Measurements from ENCODE around the gene GLMP. TPM values are rescaled to one million over a fixed set of nuclear protein-coding genes. Genes with fewer than 3 reads are reported as not detected.

Gene GLMP
- total and polyA plus RNA-seq, 2 of the 13 experiments (the other 11 are each of a cell fraction or from before 2014, with no cell fraction given), result 44.6 to 75.8 TPM

- 0 out of 3 replicates have a peak, but pooled peaks have one; percentile 30 for ATAC-seq
- Histone ChIP-seq H4K20me1 (ENCODE audit: insufficient read depth, low read length) (peaks cover 4% of the 10 kb centered on the region; the same call in 1 of the 2 replicates), H3K9ac (ENCODE audit: insufficient read depth, low read depth, low read length) (no peak overlapping the region), H3K4me3 (replicated peaks in 1 of 3; ENCODE audit: insufficient read depth in 1 of 3, low read depth in 2 of 3, low read length in 3 of 3) (no peak overlapping the region), H2AFZ (ENCODE audit: low read length) (no peak overlapping the region), H3K27ac (ENCODE audit: extremely low read length, insufficient read depth, low read length) (no peak overlapping the region), H3K4me2 (ENCODE audit: low read depth, low read length) (no peak overlapping the region), H3K36me3 (replicated peaks in 1 of 2; ENCODE audit: control insufficient read depth in 1 of 2, insufficient read depth in 2 of 2, low read length in 2 of 2) (peaks cover 32 to 81% of the 10 kb centered on the region in 2 experiments), H3K9me3 (ENCODE audit: low read length) (no peaks in the 10 kb centered on the region), H3K27me3 (ENCODE audit: control insufficient read depth in 1 of 2, insufficient read depth in 2 of 2, low read length in 2 of 2) (no peaks in the 10 kb centered on the region), H3K79me2 (ENCODE audit: insufficient read depth, low read length) (peaks cover 2% of the 10 kb centered on the region), H3K4me1 (ENCODE audit: insufficient read depth, low read length) (no peaks in the 10 kb centered on the region)
- peak; percentile 25 for DNase-seq (ENCODE audit: low spot score)
- CTCF ChIA-PET (ENCODE audit: low intra/inter-chr PET ratio, low total read pairs), result interaction anchor here (0.7 kb wide), 1 partner anchor 173 kb away, joined by 3 read pairs; no protein-coding TSS in a partner anchor
- WGBS (ENCODE audit: low lambda C conversion rate), result 95% methylated on average over 1 of the region's 1 CpG
- FAIRE-seq, result no peak
- TF ChIP-seq HHEX (CRISPR knock-in tag; IDR thresholded peaks at IDR 0.05) (no peak), NFIB (CRISPR knock-in tag; IDR thresholded peaks at IDR 0.05; ENCODE audit: borderline replicate concordance) (no peak), THAP7 (CRISPR knock-in tag; IDR thresholded peaks at IDR 0.05) (no peak), HMGA1 (CRISPR knock-in tag; conservative IDR thresholded peaks at IDR 0.05) (no peak), ZNF770 (CRISPR knock-in tag; IDR thresholded peaks at IDR 0.05) (no peak), TEAD2 (CRISPR knock-in tag; IDR thresholded peaks at IDR 0.05) (no peak), CTCF (CRISPR knock-in tag; IDR thresholded peaks at IDR 0.05) (peak; percentile 40; the same call in 1 of the 2 replicates), KDM5A (IDR thresholded peaks at IDR 0.05; ENCODE audit: borderline replicate concordance, low read length) (peak; percentile 30; the same call in 1 of the 2 replicates), SIX1 (CRISPR knock-in tag; IDR thresholded peaks at IDR 0.05; ENCODE audit: borderline replicate concordance) (no peak), ZNF460 (CRISPR knock-in tag; IDR thresholded peaks at IDR 0.05; ENCODE audit: borderline replicate concordance) (no peak), FOXM1 (CRISPR knock-in tag; IDR thresholded peaks at IDR 0.05) (no peak), NKX3-1 (CRISPR knock-in tag; IDR thresholded peaks at IDR 0.05) (no peak), RFXAP (CRISPR knock-in tag; IDR thresholded peaks at IDR 0.05; ENCODE audit: borderline replicate concordance) (no peak), MTA3 (CRISPR knock-in tag; IDR thresholded peaks at IDR 0.05) (no peak), MXI1 (IDR thresholded peaks at IDR 0.05; ENCODE audit: borderline replicate concordance, low read depth, low read length) (no peak), ZNF883 (CRISPR knock-in tag; IDR thresholded peaks at IDR 0.05; ENCODE audit: not compliant biosample characterization) (no peak), STAG1 (CRISPR knock-in tag; IDR thresholded peaks at IDR 0.05) (peak; percentile 42), ZHX1 (CRISPR knock-in tag; IDR thresholded peaks at IDR 0.05; ENCODE audit: low read depth) (no peak)
- no TSS peak for BruUV-seq (replicated peaks)
- intact Hi-C loops (cut with micrococcal nuclease; ENCODE audit: unreplicated experiment), result no loop called here
- in situ Hi-C loops (cut with HindIII; ENCODE audit: extremely low pct_ligation_motif_present, low pct_unique_long_range_greater_than_20kb), result no loop called here
- POLR2A ChIA-PET, result interaction anchor here (1.0 to 1.1 kb wide), 2 partner anchors 14 to 37 kb away, joined by 3 to 6 read pairs; partner anchors contain the start of gene SMG5
These were observed 24.2 kb upstream of the GLMP start for GRCh38 chr1:156319664-156320063.
